RKO (cell line): ENCODE results near the gene PRLR.
A peak's percentile ranks its signal among the peaks of the same experiment; 100 is the strongest.
"Not testable (repeated sequence)": the region's sequence is repeated elsewhere in the genome, so short reads cannot be mapped to it uniquely, and the experiment has no call there.

Source experiments
- DNase-seq: peaks from one replicate; pipeline ENCODE4 v3.0.0-alpha.2; 2016; ENCODE audit warnings: low spot score

Gene PRLR

GRCh38 chr5:35069188-35069587 lies 161.1 kb downstream of the PRLR start:
- DNase-seq: no peak

GRCh38 chr5:35067985-35068384 lies 162.3 kb downstream of the PRLR start:
- peak; percentile 38 for DNase-seq

- DNase-seq: no peak
Measured at GRCh38 chr5:35066260-35066795, 164.0 kb downstream of the PRLR start.

GRCh38 chr5:35063414-35063813 lies 166.9 kb downstream of the PRLR start:
- DNase-seq: no peak

GRCh38 chr5:35061211-35061770 lies 169.0 kb downstream of the PRLR start:
- DNase-seq: no peak

- DNase-seq: no peak
Measured at GRCh38 chr5:35060236-35060635, 170.1 kb downstream of the PRLR start.

GRCh38 chr5:35059251-35059650 lies 171.0 kb downstream of the PRLR start:
- no peak for DNase-seq

- DNase-seq: no peak
Measured at GRCh38 chr5:35058374-35058788, 171.9 kb downstream of the PRLR start.

GRCh38 chr5:35056686-35057085 lies 173.6 kb downstream of the PRLR start:
- no peak for DNase-seq

GRCh38 chr5:35052838-35053237 lies 177.4 kb downstream of the PRLR start:
- no peak for DNase-seq

GRCh38 chr5:35050541-35051126 lies 179.7 kb downstream of the PRLR start:
- no peak for DNase-seq

GRCh38 chr5:35048910-35049309 lies 181.4 kb downstream of the PRLR start:
- no peak for DNase-seq

GRCh38 chr5:35047785-35048404 lies 182.4 kb downstream of the PRLR start, which contains the start of gene AGXT2:
TSS of gene AGXT2 (minus strand) at chr5:35047949. CDS start at chr5:35047892, 57 bp downstream.
- DNase-seq: no peak

GRCh38 chr5:35046774-35047173 lies 183.5 kb downstream of the PRLR start:
- DNase-seq: peak; percentile 47

GRCh38 chr5:35045280-35045679 lies 185.0 kb downstream of the PRLR start:
- DNase-seq: no peak

- no peak for DNase-seq
Measured at GRCh38 chr5:35044649-35045048, 185.6 kb downstream of the PRLR start.

- DNase-seq: no peak
Measured at GRCh38 chr5:35042781-35043180, 187.5 kb downstream of the PRLR start.

- no peak for DNase-seq
Measured at GRCh38 chr5:35041261-35041660, 189.0 kb downstream of the PRLR start.

- DNase-seq: no peak
Measured at GRCh38 chr5:35038891-35039290, 191.4 kb downstream of the PRLR start.

GRCh38 chr5:35036536-35036935 lies 193.8 kb downstream of the PRLR start:
- no peak for DNase-seq

- DNase-seq: not testable (repeated sequence)
Measured at GRCh38 chr5:35035929-35036328, 194.4 kb downstream of the PRLR start.

- no peak for DNase-seq
Measured at GRCh38 chr5:35035271-35035670, 195.0 kb downstream of the PRLR start.

GRCh38 chr5:35032356-35032755 lies 197.9 kb downstream of the PRLR start:
- DNase-seq: no peak
